EL (cell line): Measurements from ENCODE around the gene FAM135A.
"Not testable (repeated sequence)": the region's sequence is repeated elsewhere in the genome, so short reads cannot be mapped to it uniquely, and the experiment has no call there.

Experiments
- DNase-seq: peaks from one replicate; pipeline ENCODE4 v3.0.0-alpha.2; 2016

The FAM135A gene

GRCh38 chr6:70470016-70470415 lies 56.7 kb downstream of the FAM135A start:
- no peak for DNase-seq

- not testable (repeated sequence) for DNase-seq
These were observed 57.2 kb downstream of the FAM135A start for GRCh38 chr6:70470510-70470909.

DNA sequence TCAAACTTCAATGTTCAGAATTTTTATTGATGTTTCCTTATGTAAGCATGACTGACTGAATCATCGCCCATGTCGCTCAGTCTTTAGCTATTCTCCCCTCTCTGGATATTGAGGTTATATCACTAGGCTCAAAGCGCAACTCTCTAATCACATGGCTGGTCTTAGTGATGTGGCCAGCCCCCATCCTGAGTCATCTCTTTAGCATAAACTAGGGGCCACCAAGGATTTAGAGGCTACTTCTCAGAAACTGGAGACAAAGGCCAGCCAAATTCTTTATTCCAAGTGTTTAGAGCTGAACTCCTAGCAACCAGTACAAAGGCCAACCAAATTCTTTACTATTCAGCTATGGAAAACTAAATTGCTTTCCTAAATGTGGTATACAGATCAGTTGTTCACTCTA lies 61.4 kb downstream of the FAM135A start:
- peak; percentile 2 for DNase-seq

- no peak for DNase-seq
These were observed 65.9 kb downstream of the FAM135A start for GRCh38 chr6:70479236-70479635.

DNA sequence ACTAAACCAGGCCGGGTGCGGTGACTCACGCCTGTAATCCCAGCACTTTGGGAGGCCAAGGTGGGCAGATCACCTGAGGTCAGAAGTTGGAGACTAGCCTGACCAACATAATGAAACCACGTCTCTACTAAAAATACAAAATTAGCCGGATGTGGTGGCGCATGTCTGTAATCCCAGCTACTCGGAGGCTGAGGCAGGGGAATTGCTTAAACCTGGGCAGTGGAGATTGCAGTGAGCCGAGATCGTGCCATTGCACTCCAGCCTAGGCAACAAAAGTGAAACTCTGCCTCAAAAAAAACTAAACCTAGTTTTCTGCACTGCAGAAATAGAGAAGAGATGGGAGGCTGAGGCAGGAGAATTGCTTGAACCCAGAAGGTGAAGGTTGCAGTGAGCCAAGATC lies 73.3 kb downstream of the FAM135A start:
- DNase-seq: not testable (repeated sequence)

DNA sequence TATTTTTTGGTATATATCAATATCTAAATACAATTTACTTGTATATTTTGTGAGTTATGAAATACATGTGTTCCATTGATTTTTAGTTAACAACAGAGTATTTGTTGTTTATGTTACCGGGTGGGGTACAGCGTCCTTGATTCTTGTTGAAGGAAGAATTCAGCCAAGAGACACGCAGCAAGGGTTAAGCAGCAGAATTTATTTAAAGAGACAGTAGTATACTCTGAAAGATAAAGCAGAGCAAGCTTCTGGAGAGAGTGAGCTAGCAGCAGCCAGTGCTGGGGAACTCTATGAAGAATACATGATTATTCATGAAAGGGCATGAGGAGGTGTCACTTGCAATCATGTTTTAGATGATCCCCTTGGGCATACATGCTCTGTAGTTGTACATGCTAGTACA lies 76.1 kb downstream of the FAM135A start:
- no peak for DNase-seq

- no peak for DNase-seq
These were observed 81.5 kb downstream of the FAM135A start for GRCh38 chr6:70494833-70495232.

DNA sequence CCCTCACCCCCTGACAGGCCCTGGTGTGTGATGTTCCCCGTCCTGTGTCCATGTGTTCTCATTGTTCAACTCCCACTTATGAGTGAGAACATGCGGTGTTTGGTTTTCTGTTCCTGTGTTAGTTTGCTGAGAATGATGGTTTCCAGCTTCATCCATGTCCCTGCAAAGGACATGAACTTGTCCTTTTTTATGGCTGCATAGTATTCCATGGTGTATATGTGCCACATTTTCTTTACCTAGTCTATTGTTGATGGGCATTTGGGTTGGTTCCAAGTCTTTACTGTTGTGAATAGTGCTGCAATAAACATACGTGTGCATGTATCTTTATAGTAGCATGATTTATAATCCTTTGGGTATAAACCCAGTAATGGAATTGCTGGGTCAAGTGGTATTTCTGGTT lies 82.5 kb downstream of the FAM135A start:
- not testable (repeated sequence) for DNase-seq

DNA sequence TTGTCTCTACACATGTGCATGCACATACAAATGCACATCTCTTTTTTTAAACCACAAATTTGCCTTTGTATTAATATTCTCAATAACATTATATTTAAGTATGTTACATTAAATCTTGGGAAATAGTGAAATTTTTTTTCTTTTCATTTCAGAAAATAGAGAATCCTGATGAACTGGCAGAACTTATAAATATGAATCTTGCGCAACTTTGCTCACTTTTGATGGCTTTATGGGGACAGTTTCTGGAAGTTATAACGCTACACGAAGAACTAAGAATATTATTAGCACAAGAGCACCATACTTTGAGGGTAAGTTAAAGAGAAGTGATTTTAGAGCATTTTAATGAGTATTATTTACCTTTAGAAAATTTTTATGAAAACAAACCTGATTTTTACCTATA lies 89.2 kb downstream of the FAM135A start:
- no peak for DNase-seq

GRCh38 chr6:70503813-70504465 lies 90.6 kb downstream of the FAM135A start:
- DNase-seq: no peak

DNA sequence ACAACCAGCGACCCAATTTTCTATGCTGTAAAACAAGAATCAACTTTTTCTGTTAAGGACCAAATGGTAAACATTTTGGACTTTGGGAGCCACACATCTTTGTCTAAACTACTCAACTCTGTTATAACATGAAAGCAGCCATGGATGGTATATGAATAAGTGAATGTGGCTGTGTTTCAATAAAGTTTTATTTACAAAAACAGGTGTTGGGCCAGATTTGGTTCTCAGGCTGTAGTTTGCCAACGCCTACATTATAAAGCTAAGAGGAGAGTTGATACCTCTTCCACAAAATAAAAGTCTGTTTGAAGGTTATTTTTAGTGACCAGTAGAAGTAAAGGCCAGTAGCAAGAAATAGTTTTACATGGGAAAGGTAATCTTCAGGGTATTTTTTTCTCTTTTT lies 93.0 kb downstream of the FAM135A start:
- no peak for DNase-seq

- no peak for DNase-seq
These were observed 93.9 kb downstream of the FAM135A start for GRCh38 chr6:70507161-70507560.

DNA sequence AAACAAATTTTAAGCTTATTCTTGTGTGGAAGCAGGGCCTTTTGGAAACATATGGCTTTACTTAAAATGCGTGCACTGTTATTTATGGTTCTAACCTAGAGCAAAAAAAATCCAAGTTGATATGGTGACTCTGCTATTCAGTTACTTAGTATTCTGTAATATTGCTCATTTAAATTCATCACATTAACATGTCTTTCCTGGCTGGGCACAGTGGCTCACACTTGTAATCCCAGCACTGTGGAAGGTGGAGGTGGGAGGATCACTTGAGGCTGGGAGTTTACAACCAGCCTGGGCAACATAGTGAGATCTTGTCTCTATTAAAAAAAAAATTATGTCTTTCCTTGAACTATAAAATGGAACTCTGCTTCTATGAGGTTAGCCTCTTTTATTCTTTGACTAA lies 95.6 kb downstream of the FAM135A start:
- no peak for DNase-seq

DNA sequence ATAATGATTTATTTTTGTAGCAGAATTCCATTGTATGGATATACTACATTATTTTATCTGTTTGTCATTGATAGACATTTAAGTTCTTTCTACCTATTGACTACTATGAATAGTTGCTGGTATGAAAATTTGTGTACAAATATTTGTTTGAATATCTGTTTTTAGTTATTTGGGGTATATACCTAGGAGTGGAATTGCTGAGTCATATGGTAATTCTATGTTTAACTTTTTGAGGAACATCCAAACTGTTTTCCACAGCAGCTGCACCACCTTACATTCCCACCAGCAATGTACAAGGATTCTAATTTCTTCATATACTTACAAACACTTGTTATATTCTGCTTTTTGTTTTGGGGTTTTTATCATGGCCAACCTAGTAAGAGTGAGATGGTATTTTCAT lies 97.3 kb downstream of the FAM135A start:
- no peak for DNase-seq

DNA sequence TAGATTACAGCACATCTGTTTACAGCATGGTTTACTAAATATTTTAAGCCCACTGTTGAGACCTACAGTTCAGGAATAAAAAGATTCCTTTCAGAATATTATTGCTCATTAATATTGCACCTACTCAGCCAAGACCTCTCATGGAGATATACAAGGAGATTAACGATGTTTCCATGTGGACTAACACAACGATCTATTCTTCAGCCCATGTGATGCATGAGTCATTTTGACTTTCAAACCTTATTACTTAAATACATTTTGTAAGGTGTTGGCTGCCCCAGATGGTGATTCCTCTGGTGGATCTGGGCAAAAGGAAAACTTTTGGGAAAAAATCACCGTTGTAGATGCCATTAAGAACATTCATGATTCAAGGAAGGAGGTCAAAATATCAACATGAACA lies 105.4 kb downstream of the FAM135A start:
- no peak for DNase-seq

DNA sequence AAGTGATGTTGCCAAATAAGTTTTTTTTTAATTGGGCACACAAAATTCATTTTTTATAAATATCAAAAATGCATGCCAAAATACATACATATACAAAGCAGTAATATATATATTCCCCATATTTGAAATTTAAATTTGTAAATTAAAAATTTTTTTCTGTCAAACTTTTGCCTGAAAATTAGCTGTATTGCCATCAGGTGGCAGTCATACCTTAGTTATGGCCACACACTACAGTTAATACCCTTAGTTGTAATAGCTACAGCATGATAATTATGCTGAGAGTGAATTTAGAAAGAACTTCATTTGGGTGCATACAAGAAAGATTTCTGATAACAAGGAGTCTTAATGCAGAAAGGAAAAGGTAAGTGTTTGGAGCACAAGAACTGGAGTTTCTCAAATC lies 107.3 kb downstream of the FAM135A start:
- no peak for DNase-seq

DNA sequence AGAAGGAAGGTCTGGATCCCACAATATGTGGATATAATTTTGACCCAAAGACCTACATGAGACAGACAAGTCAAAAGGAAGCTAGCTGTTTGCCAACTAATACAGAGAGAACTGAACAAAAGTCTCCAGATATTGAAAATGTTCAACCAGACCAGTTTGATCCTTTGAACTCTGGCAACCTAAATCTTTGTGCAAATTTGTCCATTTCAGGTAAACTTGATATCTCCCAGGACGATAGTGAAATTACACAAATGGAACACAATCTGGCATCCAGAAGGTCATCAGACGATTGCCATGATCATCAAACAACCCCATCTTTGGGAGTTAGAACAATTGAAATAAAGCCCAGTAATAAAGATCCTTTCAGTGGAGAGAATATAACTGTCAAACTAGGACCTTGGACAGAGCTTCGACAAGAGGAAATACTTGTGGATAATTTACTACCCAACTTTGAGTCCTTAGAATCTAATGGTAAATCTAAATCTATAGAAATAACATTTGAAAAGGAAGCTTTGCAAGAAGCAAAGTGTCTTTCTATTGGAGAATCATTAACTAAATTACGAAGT lies 111.5 kb downstream of the FAM135A start:
- no peak for DNase-seq

- peak; percentile 17 for DNase-seq
These were observed 113.9 kb downstream of the FAM135A start for GRCh38 chr6:70527071-70527737.

DNA sequence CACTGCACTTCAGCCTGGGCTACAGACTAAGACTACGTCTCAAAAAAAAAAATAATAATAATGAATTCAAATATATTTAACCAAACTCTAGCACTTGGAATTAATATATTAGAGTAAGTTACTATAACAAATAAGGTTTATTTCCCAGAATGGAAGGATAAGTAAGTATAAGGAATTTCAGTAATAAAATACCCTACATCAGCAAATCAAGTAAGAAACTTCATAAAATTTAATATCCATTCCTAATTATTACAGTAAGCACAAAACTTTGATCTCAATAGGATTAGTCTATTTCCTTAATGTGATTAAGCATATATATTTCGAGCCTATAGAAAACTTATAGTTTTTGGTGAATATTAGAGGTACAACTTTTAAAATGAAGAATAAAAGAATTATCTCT lies 116.7 kb downstream of the FAM135A start:
- DNase-seq: no peak

DNA sequence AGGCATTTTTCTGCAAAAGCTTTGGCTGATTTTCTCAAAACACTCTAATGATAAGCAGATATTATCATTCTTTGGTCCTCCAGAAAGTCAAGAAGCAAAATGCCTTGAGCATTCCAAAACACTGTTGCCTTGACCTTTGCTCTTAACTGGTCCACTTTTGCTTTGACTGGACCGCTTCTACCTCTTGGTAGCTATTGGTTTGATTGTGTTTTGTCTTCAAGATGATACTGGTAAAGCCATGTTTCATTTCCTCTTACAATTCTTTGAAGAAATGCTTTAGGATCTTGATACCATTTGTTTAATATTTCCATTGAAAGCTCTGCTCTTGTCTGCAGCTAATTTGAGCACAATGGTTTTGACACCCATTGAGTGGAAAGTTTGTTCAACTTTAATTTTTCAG lies 117.8 kb downstream of the FAM135A start:
- no peak for DNase-seq

- no peak for DNase-seq
These were observed 124.0 kb downstream of the FAM135A start for GRCh38 chr6:70537266-70537665.

DNA sequence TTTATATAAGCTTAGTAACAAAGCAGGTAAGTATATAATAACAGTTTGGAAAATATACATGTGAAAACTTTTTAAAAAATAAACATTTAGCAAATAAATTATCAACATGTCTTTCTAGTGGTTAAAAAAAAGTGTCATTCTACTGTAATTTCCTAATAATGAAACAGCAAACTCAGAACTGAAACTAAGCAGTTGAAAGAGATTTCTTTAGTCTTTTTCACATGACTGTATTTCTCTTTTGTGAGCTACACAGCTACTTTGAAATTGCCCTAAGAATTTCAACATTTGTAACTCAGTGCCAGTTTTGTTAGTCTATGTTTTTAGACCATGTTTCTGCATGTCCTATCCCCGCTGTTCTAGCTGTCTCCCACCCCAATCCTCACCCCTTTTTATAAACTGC lies 125.1 kb downstream of the FAM135A start:
- no peak for DNase-seq

DNA sequence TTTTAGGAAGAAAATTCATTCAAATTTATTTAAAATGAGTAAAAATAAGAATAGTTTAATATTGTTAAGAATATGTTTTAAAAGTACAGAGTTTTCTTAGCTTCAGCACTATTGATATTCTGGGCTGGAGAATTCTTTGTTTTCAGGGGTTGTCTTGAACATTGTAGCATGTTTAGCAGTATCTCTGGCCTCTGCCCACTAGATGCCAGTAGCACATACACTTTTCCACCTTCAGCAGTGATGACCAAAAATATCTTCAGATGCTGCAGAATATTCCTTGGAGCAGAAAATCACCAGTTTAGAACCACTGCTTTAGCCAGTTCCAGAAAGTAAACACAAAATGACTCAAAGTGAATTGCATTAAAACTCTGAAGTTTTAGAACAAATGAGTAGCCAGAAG lies 134.0 kb downstream of the FAM135A start:
- peak; percentile 8 for DNase-seq

- no peak for DNase-seq
These were observed 134.6 kb downstream of the FAM135A start for GRCh38 chr6:70547905-70548304.

DNA sequence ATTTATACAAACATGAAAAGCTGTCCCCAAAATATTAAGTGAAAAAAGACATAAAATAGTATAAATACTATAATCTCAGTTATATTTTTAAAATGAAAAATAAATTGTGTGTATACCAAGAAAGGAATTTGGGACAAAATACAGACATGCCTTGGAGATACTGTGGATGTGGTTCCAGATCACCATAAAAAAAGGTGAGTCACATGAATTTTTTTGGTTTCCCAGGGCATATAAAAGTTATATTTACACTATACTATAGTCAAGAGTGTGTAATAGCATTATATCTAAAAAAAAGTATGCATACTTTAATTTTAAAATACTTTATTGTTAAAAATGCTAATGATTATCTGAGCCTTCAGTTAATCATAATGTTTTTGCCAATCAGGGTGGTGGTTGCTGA lies 136.0 kb downstream of the FAM135A start:
- peak; percentile 32 for DNase-seq
